ENCODE measurements around the gene RP9. TPM values are rescaled to one million over a fixed set of nuclear protein-coding genes. Genes with fewer than 3 reads are reported as not detected.

RP9 gene
- total and polyA plus RNA-seq, 9 of the 15 experiments (the other 6 are each of a cell fraction or from before 2014, with no cell fraction given), result 10.7 to 44.8 (median 33.4) TPM

DNA sequence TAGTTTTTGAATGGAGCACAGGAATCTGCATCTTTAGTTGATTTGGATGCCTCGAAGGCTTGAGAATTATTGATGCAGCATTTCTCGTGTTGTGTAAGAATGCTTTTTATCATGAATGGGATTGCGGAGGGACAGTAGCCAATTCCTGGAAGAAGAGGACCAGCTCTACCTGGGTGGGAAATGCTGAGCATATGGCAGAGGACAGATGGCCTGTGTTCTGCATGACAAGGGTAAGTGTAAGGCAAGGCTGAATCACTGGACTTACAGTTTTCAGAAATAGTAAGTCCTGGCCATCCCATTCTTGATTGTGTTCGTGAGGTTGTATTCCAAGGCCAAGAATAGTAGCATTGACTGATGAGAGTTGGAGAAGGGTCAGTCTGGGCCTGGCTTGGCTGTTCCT is 15.9 kb downstream of the RP9 start:
- intact Hi-C loops (cut with micrococcal nuclease) (no loop called here), in situ Hi-C loops (cut with MboI) (no loop called here)
- FAIRE-seq, result no peak
- CTCF ChIA-PET (ENCODE audit: low intra/inter-chr PET ratio), result no interaction called here
- Histone ChIP-seq H3K27me3 (ENCODE audit: control insufficient read depth in 2 of 2, insufficient read depth in 2 of 2, low read length in 2 of 2) (no peaks in the 10 kb centered on the region), H3K9me3 (replicated peaks; ENCODE audit: control insufficient read depth, insufficient read depth, low read depth, low read length) (no peaks in the 10 kb centered on the region), H2AFZ (ENCODE audit: low read depth, low read length) (no peak overlapping the region), H4K20me1 (replicated peaks; ENCODE audit: control insufficient read depth, insufficient read depth, low read length) (no peaks in the 10 kb centered on the region), H3K79me2 (ENCODE audit: control insufficient read depth, insufficient read depth, low read length) (no peaks in the 10 kb centered on the region), H3K9me1 (ENCODE audit: control insufficient read depth, insufficient read depth, low read length) (no peaks in the 10 kb centered on the region), H3K9ac (ENCODE audit: insufficient read depth in 1 of 2, low read depth in 2 of 2, low read length in 2 of 2) (no peak overlapping the region), H3K4me1 (replicated peaks in 1 of 2; ENCODE audit: control insufficient read depth in 2 of 2, insufficient read depth in 2 of 2, low read length in 2 of 2) (peaks cover 0 to 6% of the 10 kb centered on the region in 2 experiments; a peak in 2 of 5 replicates), H3K4me3 (no peak overlapping the region), H3K4me2 (ENCODE audit: insufficient read depth, low read length) (no peak overlapping the region), H3K27ac (ENCODE audit: extremely low read depth, low read depth, low read length) (no peak overlapping the region), H3K36me3 (ENCODE audit: control insufficient read depth, insufficient read depth, low read length) (peaks cover 42% of the 10 kb centered on the region)
- POLR2A ChIA-PET, result interaction anchor here (0.5 kb wide), 1 partner anchor 13 kb away, joined by 3 read pairs; no protein-coding TSS in a partner anchor
- DNase-seq (ENCODE audit: extremely low read depth in 1 of 4, low spot score in 3 of 4), result no peak
- WGBS (ENCODE audit: insufficient coverage, low coverage, missing lambda C conversion rate), result 95% methylated on average over 4 of the region's 4 CpGs
- no peak for ATAC-seq
- TF ChIP-seq ZNF699 (CRISPR knock-in tag; IDR thresholded peaks at IDR 0.05; ENCODE audit: insufficient replicate concordance) (no peak), ARID2 (IDR thresholded peaks at IDR 0.05) (no peak), HNRNPK (IDR thresholded peaks at IDR 0.05; ENCODE audit: low read depth, low read length, poor library complexity, severe bottlenecking) (no peak), NBN (IDR thresholded peaks at IDR 0.05; ENCODE audit: low read depth) (no peak), RFX1 (IDR thresholded peaks at IDR 0.05) (no peak), BRF1 (IDR thresholded peaks at IDR 0.05; ENCODE audit: borderline replicate concordance, extremely low read depth, insufficient read length) (no peak), CREM (IDR thresholded peaks at IDR 0.05; ENCODE audit: low read depth) (no peak)
- BruUV-seq (replicated peaks), result no TSS peak
